Right ventricle myocardium inferior (tissue), 1 donor: Measurements from ENCODE around the gene UBE2L5. TPM values are rescaled to one million over a fixed set of nuclear protein-coding genes. Genes with fewer than 3 reads are reported as not detected.
"Not testable (repeated sequence)": the region's sequence is repeated elsewhere in the genome, so short reads cannot be mapped to it uniquely, and the experiment has no call there.

ENCODE experiments used
- ATAC-seq: fragments of 200-7000 bp; cut with Tn5 transposase; one replicate; pipeline ENCODE4 v1.9.1; 2020; ENCODE audit warnings: mild to moderate bottlenecking, moderate library complexity
- DNase-seq: peaks from one replicate; pipeline ENCODE4 v3.0.0; 2021; ENCODE audit errors: missing footprints
- intact Hi-C: fragments of 100-400 bp; cut with DNase I; formaldehyde crosslinking; loops from one replicate; pipeline ENCODE4 v1.11.0; 2022
- total RNA-seq: library from RNA; stranded (reverse); fragmentation: NEBNext Ultra II Directional; extraction: Animal tissue kit (Norgen Biotek cat#: 25700); gene quantifications from one replicate; pipeline ENCODE4 v1.2.1, GENCODE V29; 2021
- donor health status: DM: no; HTN: yes; CAD: no; lungs with severe emphysema.

The UBE2L5 gene
- total RNA-seq, 1 donor from 2014 or later = not detected

- no peak for ATAC-seq
- no peak for DNase-seq
- intact Hi-C loops = no loop called here
Observed at GRCh38 chr13:30429235-30429634, 6.9 kb downstream of the UBE2L5 start.

DNA sequence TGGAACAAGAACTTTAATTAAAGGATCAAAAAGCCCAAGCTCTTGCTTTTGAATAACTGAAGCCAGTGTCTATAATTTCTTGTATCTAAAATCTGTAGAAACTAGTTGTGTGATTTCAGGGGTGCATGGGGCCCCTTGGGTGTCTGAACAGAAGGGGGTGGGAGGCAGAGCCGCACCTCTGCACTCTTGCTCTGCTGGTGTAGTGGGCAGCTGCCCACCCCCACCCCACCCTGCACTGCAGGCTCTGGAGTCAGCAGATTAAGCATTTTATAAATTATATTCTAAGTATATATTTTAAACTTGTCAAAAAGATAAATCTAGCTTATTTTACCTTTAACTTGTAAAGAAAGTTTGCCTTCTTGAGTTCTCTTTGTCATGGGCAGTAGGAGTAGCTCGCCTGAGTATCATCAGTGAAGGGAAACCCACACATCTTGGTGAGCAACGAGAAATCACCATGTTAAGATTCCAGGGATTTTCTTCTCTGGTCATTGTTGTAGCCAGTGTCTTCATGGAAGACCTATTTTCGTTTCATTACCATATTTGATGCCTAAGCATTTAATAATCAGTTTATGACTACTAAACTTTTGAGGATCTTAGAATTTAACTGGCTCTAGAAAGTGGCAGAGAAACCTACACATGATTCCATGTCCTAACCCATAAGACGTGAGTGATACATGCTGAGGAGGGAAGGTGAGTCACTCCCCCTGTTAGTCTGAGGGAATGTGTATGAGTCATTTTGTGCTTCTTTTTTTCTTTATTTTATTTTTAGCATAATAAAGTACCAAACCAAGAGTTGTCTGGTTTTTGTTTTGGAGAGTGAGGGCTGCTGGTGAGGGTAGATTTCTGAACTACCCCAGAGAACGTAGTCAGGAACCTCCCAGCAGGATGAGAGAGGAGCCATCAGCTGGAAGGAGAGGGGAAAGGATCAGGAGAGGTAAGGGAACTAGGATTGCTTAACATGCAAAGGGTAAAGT is 7.7 kb downstream of the UBE2L5 start:
- no peak for ATAC-seq
- intact Hi-C loops = no loop called here
- DNase-seq = no peak

- ATAC-seq = no peak
- DNase-seq = no peak
- intact Hi-C loops = no loop called here
Observed at GRCh38 chr13:30431269-30431940, 9.1 kb downstream of the UBE2L5 start.

DNA sequence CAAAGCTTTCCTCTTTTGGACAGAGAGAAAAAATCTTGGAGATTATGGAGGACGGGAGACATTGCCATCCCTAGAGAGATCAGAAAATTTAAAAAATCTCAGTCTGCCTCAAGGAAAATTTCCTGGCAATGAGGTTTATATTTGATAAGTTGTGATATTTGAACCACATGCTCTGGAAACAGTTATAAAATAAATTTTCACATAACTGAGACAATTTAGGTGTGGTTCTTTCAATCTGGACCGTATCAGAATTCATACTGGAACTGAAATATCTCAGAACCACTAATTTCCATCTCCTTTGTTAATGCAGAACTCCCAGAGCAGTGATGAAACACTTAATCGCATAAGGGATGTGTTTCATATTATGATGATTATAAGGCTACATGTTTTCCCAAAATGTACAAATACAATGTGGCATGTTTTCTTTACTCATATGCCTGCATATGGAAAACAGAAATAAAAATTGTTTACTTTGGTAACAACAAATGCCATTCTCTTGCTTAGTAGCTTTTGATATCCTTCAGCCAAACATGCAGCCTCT is 13.7 kb downstream of the UBE2L5 start:
- ATAC-seq (no peak), DNase-seq (no peak)
- intact Hi-C loops = no loop called here

DNA sequence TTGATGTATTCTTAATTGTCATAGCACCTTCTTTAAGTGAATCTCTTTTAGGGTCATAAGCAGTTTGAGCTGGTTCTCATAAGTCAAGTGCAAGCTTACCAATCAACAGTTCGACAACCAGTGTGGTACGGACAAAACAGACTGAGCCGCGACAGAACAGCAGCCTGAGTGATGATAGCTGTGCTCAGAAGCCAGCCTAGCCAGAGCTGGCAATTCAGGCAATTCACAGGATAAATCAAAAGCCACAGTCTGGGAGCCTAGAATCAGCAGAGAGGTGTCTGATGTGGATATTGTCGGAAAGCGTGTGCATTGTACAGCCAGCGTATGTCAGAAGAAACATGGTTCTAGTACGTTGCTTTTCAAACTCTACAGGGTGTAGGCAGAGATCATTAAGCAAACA is 14.9 kb downstream of the UBE2L5 start:
- no peak for ATAC-seq
- no peak for DNase-seq
- intact Hi-C loops = no loop called here

GRCh38 chr13:30438286-30438685 is 16.0 kb downstream of the UBE2L5 start:
- DNase-seq (no peak), ATAC-seq (no peak)
- intact Hi-C loops = no loop called here

GRCh38 chr13:30440910-30441703 is 18.8 kb downstream of the UBE2L5 start:
- ATAC-seq (no peak), DNase-seq (no peak)
- intact Hi-C loops = no loop called here

DNA sequence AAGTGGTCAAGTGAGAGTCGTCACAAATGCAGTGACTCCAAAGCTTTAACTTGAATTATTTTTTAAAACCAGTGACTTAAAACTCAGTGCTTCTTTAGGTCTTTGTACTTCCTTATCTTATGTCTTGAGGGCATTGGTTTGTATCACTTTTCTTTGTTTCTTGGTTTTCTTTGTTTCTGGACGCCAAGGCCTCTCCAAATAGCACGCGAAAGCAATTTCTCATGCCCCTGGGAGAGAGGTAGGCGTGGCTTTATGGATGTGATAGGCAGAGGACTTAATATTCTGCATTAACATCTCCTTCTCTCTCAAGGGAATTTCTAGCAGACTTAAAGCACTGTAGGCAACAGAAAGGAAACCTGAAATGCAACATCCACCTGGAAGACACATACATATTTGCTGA is 20.6 kb downstream of the UBE2L5 start:
- ATAC-seq = no peak
- intact Hi-C loops = no loop called here

DNA sequence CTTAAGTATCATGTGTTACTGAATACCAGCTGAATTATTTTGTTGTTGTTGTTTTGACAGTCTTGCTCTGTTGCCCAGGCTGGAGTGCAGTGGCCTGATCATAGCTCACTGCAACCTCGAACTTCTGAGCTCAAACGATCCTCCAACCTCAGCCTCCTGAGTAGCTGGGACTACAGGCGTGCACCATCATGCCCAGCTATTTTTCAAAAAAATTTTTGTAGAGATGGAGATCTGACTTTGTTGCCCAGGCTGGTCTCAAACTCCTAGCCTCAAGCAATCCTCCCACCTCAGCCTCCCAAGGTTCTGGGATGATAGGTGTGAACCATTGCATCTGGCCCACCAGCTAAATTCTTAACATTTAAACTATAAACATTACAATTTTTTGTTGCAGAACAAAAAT is 21.2 kb downstream of the UBE2L5 start:
- intact Hi-C loops, ATAC-seq, DNase-seq: not testable (repeated sequence)

More for the DNA sequence above, 20.6 kb downstream of the UBE2L5 start:
- no peak for DNase-seq

DNA sequence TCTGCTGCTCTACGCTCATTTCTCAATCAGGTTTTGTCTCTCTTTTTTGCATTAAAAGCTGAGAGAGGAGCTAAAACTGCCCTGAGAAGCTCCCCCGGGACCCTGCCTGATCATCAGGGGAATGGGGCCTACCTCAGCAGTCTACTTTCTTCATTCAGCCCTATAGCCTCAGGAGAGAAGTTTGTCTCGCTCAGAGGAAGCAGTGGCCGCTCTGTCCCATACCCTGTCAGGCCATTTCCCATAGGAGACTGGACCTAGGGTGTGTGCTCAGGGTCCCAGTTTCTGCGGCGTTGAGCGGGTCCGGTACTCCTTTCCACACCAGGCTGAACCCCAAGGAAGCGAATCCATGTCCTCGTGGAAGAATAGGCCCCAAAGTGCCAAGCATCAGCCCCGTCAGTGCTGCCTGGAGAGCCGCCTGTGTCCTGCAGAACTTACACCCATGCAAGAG is 21.7 kb downstream of the UBE2L5 start:
- ATAC-seq (no peak), DNase-seq (no peak)
- intact Hi-C loops = loop anchor here (2.0 kb wide), 1 partner anchor 21 kb away; the partner anchor contains the start of gene UBE2L5

GRCh38 chr13:30446126-30446500 is 23.8 kb downstream of the UBE2L5 start:
- ATAC-seq (no peak), DNase-seq (no peak)
- intact Hi-C loops = loop anchor here (1.0 kb wide), 1 partner anchor 18 kb away; no protein-coding TSS in a partner anchor

GRCh38 chr13:30448441-30448840 is 26.1 kb downstream of the UBE2L5 start:
- no peak for ATAC-seq
- no peak for DNase-seq
- intact Hi-C loops = no loop called here

- DNase-seq (no peak), ATAC-seq (no peak)
- intact Hi-C loops = no loop called here
Observed at GRCh38 chr13:30450066-30450465, 27.8 kb downstream of the UBE2L5 start.

GRCh38 chr13:30451476-30451875 is 29.2 kb downstream of the UBE2L5 start:
- ATAC-seq, DNase-seq, intact Hi-C loops: not testable (repeated sequence)

- DNase-seq (no peak), ATAC-seq (no peak)
- intact Hi-C loops = no loop called here
Observed at GRCh38 chr13:30453727-30454126, 31.4 kb downstream of the UBE2L5 start.

GRCh38 chr13:30454991-30455390 is 32.7 kb downstream of the UBE2L5 start:
- intact Hi-C loops = no loop called here
- DNase-seq (no peak), ATAC-seq (no peak)

- DNase-seq = no peak
- intact Hi-C loops = no loop called here
- ATAC-seq = no peak
Observed at GRCh38 chr13:30456290-30456689, 34.0 kb downstream of the UBE2L5 start.

DNA sequence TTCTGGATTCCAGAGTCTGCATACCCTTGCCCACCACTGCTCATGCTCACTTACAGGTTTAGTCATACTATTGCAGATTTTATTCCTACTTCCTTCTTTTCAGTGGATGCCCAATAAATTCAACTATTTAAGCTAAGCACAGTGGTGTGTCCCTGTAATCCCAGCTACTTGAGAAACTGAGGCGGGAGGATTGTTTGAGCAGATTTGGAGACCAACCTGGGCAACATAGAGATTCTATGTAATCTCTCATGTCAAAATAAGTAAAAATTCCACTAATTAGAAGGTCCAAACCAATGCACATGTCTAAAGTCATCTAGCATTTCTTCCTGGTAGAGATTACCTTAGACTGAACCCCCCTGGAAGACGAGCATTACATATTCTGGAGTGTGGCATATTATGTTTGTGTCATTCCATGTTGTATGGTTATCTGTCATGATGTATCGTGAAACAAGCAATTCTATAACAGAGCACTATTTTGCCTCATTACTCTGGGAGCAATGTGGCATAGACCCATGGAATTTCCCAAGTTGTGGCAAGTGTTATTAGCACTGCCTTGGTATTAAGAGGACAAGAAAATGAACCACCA is 35.1 kb downstream of the UBE2L5 start:
- ATAC-seq = no peak
- DNase-seq = no peak
- intact Hi-C loops = no loop called here
